ENCODE measurements around the gene ZNF646. TPM values are rescaled to one million over a fixed set of nuclear protein-coding genes. Genes with fewer than 3 reads are reported as not detected.

Gene ZNF646
- total and polyA plus RNA-seq, 2 of the 13 experiments (the other 11 are each of a cell fraction or from before 2014, with no cell fraction given) = 3.4 to 10.9 TPM

DNA sequence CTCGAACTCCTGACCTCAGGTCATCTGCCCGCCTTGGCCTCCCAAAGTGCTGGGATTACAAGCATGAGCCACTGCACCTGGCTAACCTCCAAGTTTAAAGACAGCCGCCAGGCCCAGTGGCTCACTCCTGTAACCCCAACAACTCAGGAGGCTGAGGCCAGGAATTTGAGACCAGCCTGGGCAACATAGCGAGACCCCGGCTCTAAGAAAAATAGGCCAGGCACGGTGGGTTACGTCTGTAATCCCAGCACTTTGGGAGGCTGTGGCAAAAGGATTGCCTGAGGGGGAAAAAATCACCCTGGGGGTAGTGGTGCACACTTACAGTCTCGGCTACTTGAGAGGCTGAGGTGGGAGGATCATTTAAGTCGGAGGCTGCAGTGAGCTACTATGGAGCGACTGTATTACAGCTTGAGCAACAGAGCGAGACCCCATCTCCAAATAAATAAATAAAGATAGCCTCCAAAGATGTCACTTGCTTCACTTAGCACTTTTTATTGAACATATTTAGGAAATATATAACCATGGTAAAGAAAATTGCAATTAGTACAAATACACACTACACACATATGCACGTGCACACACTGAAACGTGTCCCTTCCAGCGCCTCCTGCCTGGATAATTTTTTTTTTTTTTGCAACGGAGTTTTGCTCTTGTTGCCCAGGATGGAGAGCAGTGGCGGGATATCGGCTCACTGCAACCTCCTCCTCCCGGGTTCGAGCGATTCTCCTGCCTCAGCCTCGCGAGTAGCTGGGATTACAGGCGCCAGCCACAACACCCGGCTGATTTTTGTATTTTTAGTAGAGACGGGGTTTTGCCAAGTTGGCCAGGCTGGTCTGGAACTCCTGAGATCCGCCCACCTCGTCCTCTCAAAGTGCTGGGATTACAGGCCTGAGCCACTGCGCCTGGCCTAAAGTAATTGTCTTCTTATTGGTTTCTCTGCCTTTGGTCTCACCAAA lies 32.6 kb downstream of the ZNF646 start (continued):
- no peak for TF ChIP-seq MED1 (CRISPR knock-in tag; IDR thresholded peaks at IDR 0.05)

DNA sequence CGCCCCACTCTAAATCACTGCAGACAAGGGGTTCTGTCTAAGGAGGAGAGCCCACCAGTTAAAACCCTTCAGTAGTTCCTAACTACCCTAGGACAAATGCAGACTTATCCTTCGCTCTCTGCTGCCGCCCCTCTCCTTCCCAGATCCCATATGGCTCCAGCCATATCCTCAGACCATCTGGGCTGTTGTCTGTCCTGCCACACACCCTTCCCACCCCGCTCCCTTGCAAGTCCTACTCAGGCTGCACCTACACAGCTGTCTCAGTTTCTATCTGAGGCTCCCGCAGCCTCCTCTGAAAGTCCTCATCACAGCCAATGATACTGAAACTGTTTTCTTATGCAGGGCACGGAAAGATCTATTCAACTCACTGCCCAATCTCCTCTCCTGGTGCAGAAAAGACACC lies 33.2 kb downstream of the ZNF646 start:
- FAIRE-seq = no peak
- intact Hi-C loops (cut with micrococcal nuclease; ENCODE audit: unreplicated experiment) = loop anchor here (5.0 kb wide), 1 partner anchor 50 kb away; no protein-coding TSS in a partner anchor
- peak overlapping the region; percentile 94 for H3K4me2 ChIP-seq (ENCODE audit: low read depth, low read length)
- POLR2A ChIA-PET = interaction anchor here (1.3 to 3.7 kb wide), 2 partner anchors 10 to 35 kb away, joined by 4 to 17 read pairs; partner anchors contain the start of gene KAT8
- H4K20me1 ChIP-seq (ENCODE audit: insufficient read depth, low read length) = no peaks in the 10 kb centered on the region
- peaks cover 12% of the 10 kb centered on the region for H3K79me2 ChIP-seq (ENCODE audit: insufficient read depth, low read length)
- peaks cover 35% of the 10 kb centered on the region for H3K4me1 ChIP-seq (ENCODE audit: insufficient read depth, low read length)
- CTCF ChIA-PET (ENCODE audit: low intra/inter-chr PET ratio, low total read pairs) = no interaction called here
- peak overlapping the region; percentile 41 for H3K27ac ChIP-seq (ENCODE audit: extremely low read length, insufficient read depth, low read length)
- in situ Hi-C loops (cut with HindIII; ENCODE audit: extremely low pct_ligation_motif_present, low pct_unique_long_range_greater_than_20kb) = no loop called here
- 46% methylated on average over 6 of the region's 6 CpGs for WGBS (ENCODE audit: low lambda C conversion rate)
- no peak for DNase-seq (ENCODE audit: low spot score)
- peak overlapping the region; percentile 24 for H2AFZ ChIP-seq (ENCODE audit: low read length)
- H3K9me3 ChIP-seq (ENCODE audit: low read length) = no peaks in the 10 kb centered on the region
- H3K36me3 ChIP-seq (replicated peaks in 1 of 2; ENCODE audit: control insufficient read depth in 1 of 2, insufficient read depth in 2 of 2, low read length in 2 of 2) = peaks cover 18 to 30% of the 10 kb centered on the region in 2 experiments
- peak overlapping the region; percentile 90 for H3K9ac ChIP-seq (ENCODE audit: insufficient read depth, low read depth, low read length)
- ATAC-seq = peak; percentile 19
- H3K27me3 ChIP-seq (ENCODE audit: control insufficient read depth in 1 of 2, insufficient read depth in 2 of 2, low read length in 2 of 2) = no peaks in the 10 kb centered on the region
- no TSS peak for BruUV-seq (replicated peaks)
- peak overlapping the region; percentile 87 to 100 (median 94) for H3K4me3 ChIP-seq (replicated peaks in 1 of 3; ENCODE audit: insufficient read depth in 1 of 3, low read depth in 2 of 3, low read length in 3 of 3)
- no peak for TF ChIP-seq ZNF558 (CRISPR knock-in tag; IDR thresholded peaks at IDR 0.05; ENCODE audit: borderline replicate concordance)
- no peak for TF ChIP-seq KAT2B (IDR thresholded peaks at IDR 0.05; ENCODE audit: borderline replicate concordance, low read depth, low read length)
- TF ChIP-seq, protein P1, sequence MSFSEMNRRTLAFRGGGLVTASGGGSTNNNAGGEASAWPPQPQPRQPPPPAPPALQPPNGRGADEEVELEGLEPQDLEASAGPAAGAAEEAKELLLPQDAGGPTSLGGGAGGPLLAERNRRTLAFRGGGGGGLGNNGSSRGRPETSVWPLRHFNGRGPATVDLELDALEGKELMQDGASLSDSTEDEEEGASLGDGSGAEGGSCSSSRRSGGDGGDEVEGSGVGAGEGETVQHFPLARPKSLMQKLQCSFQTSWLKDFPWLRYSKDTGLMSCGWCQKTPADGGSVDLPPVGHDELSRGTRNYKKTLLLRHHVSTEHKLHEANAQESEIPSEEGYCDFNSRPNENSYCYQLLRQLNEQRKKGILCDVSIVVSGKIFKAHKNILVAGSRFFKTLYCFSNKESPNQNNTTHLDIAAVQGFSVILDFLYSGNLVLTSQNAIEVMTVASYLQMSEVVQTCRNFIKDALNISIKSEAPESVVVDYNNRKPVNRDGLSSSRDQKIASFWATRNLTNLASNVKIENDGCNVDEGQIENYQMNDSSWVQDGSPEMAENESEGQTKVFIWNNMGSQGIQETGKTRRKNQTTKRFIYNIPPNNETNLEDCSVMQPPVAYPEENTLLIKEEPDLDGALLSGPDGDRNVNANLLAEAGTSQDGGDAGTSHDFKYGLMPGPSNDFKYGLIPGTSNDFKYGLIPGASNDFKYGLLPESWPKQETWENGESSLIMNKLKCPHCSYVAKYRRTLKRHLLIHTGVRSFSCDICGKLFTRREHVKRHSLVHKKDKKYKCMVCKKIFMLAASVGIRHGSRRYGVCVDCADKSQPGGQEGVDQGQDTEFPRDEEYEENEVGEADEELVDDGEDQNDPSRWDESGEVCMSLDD (CRISPR knock-in tag; IDR thresholded peaks at IDR 0.05; ENCODE audit: borderline replicate concordance) = no peak
- no peak for TF ChIP-seq NFYC (CRISPR knock-in tag; IDR thresholded peaks at IDR 0.05)
- no peak for TF ChIP-seq U2AF2 (IDR thresholded peaks at IDR 0.05; ENCODE audit: low read depth, low read length)
- TF ChIP-seq AGO1 (IDR thresholded peaks at IDR 0.05; ENCODE audit: low read depth, low read length, poor library complexity, severe bottlenecking) = no peak
- TF ChIP-seq ZNF747 (CRISPR knock-in tag; IDR thresholded peaks at IDR 0.05; ENCODE audit: borderline replicate concordance) = no peak
- TF ChIP-seq PRPF4 (IDR thresholded peaks at IDR 0.05; ENCODE audit: low read depth, low read length, poor library complexity, severe bottlenecking) = no peak
- TF ChIP-seq DPF2 (CRISPR knock-in tag; IDR thresholded peaks at IDR 0.05; ENCODE audit: borderline replicate concordance, low read depth) = no peak
- no peak for TF ChIP-seq CHD2 (IDR thresholded peaks at IDR 0.05; ENCODE audit: low read depth, low read length)
- TF ChIP-seq, protein P2, sequence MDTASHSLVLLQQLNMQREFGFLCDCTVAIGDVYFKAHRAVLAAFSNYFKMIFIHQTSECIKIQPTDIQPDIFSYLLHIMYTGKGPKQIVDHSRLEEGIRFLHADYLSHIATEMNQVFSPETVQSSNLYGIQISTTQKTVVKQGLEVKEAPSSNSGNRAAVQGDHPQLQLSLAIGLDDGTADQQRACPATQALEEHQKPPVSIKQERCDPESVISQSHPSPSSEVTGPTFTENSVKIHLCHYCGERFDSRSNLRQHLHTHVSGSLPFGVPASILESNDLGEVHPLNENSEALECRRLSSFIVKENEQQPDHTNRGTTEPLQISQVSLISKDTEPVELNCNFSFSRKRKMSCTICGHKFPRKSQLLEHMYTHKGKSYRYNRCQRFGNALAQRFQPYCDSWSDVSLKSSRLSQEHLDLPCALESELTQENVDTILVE (CRISPR knock-in tag; IDR thresholded peaks at IDR 0.05) = no peak
- TF ChIP-seq KLF15 (CRISPR knock-in tag; IDR thresholded peaks at IDR 0.05; ENCODE audit: borderline replicate concordance) = no peak
- no peak for TF ChIP-seq ZNF251 (CRISPR knock-in tag; IDR thresholded peaks at IDR 0.05)
